K562 (cell line): ENCODE data around the gene ANKRD13B. TPM values are rescaled to one million over a fixed set of nuclear protein-coding genes. Genes with fewer than 3 reads are reported as not detected.

Experiments used
- ATF6 ChIP-seq: sonication (generic); formaldehyde crosslinking; IDR thresholded peaks from 2 replicates; pipeline ENCODE4 v1.4.0; 2020; ENCODE audit warnings: mild to moderate bottlenecking, missing genetic modification reagents
- BHLHE40 ChIP-seq: IDR thresholded peaks from 2 replicates; pipeline ENCODE4 v1.6.1; 2011; ENCODE audit warnings: low read length, improper control_type of control experiment
- BRF2 ChIP-seq: IDR thresholded peaks from 3 replicates; pipeline ENCODE4 v1.6.1; 2011; ENCODE audit warnings: borderline replicate concordance, mild to moderate bottlenecking; ENCODE audit not compliant: insufficient read length, insufficient read depth
- CEBPZ ChIP-seq: fragments of 150-350 bp; IDR thresholded peaks from 2 replicates; pipeline ENCODE4 v1.6.1; 2014; ENCODE audit warnings: low read depth, mild to moderate bottlenecking, low read length, borderline replicate concordance
- ESRRA ChIP-seq: fragments of 450-650 bp; IDR thresholded peaks from 2 replicates; pipeline ENCODE4 v1.6.1; 2014; ENCODE audit warnings: low read depth, mild to moderate bottlenecking, moderate library complexity, borderline replicate concordance
- IRF2 ChIP-seq: sonication (generic); formaldehyde crosslinking; IDR thresholded peaks from 2 replicates; pipeline ENCODE4 v1.8.1; 2022; ENCODE audit warnings: mild to moderate bottlenecking, missing genetic modification reagents
- MAFG ChIP-seq: fragments of 450-650 bp; conservative IDR thresholded peaks from 2 replicates; pipeline ENCODE4 v1.6.1; 2016; ENCODE audit warnings: missing genetic modification characterization, missing compliant biosample characterization
- PCBP1 ChIP-seq: fragments of 200-400 bp; formaldehyde crosslinking; IDR thresholded peaks from 2 replicates; pipeline ENCODE4 v1.6.1; 2018; ENCODE audit warnings: mild to moderate bottlenecking, low read depth, low read length; ENCODE audit not compliant: poor library complexity, severe bottlenecking
- RBFOX2 ChIP-seq: fragments of 200-400 bp; formaldehyde crosslinking; IDR thresholded peaks from 2 replicates; pipeline ENCODE4 v1.6.1; 2017; ENCODE audit warnings: low read depth, mild to moderate bottlenecking, low read length, moderate library complexity
- USF2 ChIP-seq: sonication (generic); formaldehyde crosslinking; IDR thresholded peaks from 2 replicates; pipeline ENCODE4 v1.5.0; 2020; ENCODE audit warnings: missing genetic modification reagents
- polyA plus RNA-seq, 8 experiments: library from polyadenylated mRNA; depleted of rRNA in 4 of 8; stranded (reverse) in 5 of 8; unstranded in 3 of 8; fragments of >200 nt; fragmentation: Nextera tagmentation in 2 of 8; fragmentation: Illumina TruSeq in 1 of 8; extraction: Ambion mirVana in 2 of 8; extraction: Trizol in 1 of 8; gene quantifications; 2 replicates each; pipeline versions ENCODE4 v1.2.1 to v1.2.3, GENCODE V29; 2011 to 2014; ENCODE audit warnings: inconsistent platforms in 1 of 8, missing spikeins in 1 of 8
- total RNA-seq, 7 experiments: library from RNA; depleted of rRNA in 6 of 7; stranded (reverse); fragments of >200 nt in 6 of 7; fragmentation: Illumina TruSeq in 2 of 7; extraction: Trizol in 2 of 7; gene quantifications; 2 replicates each; pipeline versions ENCODE4 v1.2.1 to v1.2.3, GENCODE V29; 2011 to 2021; ENCODE audit warnings: low replicate concordance in 1 of 7

ANKRD13B gene
- total and polyA plus RNA-seq, 9 of the 15 experiments (the other 6 are each of a cell fraction or from before 2014, with no cell fraction given), result 0.15 to 28.1 (median 4.6) TPM

GRCh38 chr17:29622337-29623282 lies 29.7 kb downstream of the ANKRD13B start, which contains the start of gene CORO6 (continued):
- no peak for TF ChIP-seq CEBPZ
- no peak for TF ChIP-seq BHLHE40
- no peak for TF ChIP-seq ESRRA
- TF ChIP-seq USF2 (CRISPR knock-in tag), result no peak
- no peak for TF ChIP-seq PCBP1
- TF ChIP-seq ATF6 (CRISPR knock-in tag), result no peak
- TF ChIP-seq BRF2, result no peak
- TF ChIP-seq MAFG (tag), result no peak
- TF ChIP-seq RBFOX2, result peak; percentile 70
- TF ChIP-seq IRF2, result no peak
